SK-MEL-5 (cell line): Measurements from ENCODE around the gene EPN3. TPM values are rescaled to one million over a fixed set of nuclear protein-coding genes. Genes with fewer than 3 reads are reported as not detected.

ENCODE experiments used
- DNase-seq: peaks from one replicate; pipeline ENCODE4 v3.0.0-alpha.2; 2016; ENCODE audit warnings: low read depth, low spot score
- in situ Hi-C: cut with HindIII; loops from 2 replicates; pipeline ENCODE4 v1.10.0; 2016; ENCODE audit warnings: low sequenced_read_pairs, high pct_unique_total_duplicates, low pct_unique_long_range_greater_than_20kb
- total RNA-seq: library from RNA; depleted of rRNA; stranded (reverse); fragments of >200 nt; shearing (Covaris generic); gene quantifications from 2 replicates; pipeline ENCODE4 v1.2.3, GENCODE V29; 2014

Gene EPN3
- total RNA-seq, 1 experiment from 2014 or later = not detected

DNA sequence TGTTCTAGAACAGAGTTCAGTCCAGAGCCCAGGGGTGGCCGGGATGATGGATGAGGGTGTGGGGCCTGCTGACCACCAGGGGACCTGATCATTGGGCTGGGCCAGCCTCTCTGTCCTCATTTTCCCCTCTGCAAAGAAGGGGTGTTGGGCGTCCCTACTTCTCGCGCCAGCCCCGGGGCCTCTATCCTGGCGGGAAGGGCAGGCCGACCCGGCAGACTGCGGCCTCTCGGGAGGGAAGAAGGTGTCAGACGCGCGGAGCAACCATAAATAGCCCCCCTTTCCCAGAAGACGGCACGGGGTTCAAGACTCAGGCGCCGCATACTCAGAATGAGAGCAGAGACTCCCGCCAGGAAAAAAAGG is 26.0 kb downstream of the EPN3 start:
- in situ Hi-C loops = no loop called here
- DNase-seq = no peak

DNA sequence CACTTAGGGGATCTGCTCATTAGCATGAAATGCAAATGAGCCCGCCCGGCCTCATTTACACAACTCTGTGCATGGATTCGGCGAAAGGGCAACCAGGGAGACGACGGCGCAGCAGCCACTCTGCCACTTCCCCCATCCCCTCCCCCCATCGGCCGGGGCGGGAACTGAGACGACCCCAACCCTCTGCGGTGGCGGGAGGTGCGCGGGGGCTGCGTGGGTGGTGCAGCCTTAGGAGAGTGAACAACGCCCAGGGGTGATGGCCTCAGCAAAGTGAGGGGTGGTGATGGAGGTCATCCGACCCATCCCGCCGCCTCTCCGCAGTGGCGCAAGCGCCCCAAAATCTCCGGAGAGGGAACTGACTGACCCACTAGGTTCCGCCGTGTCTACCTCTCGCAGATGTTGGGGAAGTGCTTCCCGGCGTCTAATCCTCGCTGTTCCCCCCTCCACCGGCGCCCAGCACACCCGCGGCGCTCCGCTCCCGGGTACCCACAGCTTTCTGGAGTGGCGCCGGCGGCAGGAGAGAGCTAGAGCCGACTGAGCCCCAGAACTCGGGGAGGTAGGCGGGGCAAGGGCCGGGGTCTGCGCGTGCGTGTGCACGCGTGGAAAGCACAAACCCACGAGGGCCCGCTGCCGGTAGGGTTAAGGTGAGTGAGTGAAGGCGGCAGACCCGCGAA is 26.5 kb downstream of the EPN3 start:
- in situ Hi-C loops = no loop called here
- no peak for DNase-seq

DNA sequence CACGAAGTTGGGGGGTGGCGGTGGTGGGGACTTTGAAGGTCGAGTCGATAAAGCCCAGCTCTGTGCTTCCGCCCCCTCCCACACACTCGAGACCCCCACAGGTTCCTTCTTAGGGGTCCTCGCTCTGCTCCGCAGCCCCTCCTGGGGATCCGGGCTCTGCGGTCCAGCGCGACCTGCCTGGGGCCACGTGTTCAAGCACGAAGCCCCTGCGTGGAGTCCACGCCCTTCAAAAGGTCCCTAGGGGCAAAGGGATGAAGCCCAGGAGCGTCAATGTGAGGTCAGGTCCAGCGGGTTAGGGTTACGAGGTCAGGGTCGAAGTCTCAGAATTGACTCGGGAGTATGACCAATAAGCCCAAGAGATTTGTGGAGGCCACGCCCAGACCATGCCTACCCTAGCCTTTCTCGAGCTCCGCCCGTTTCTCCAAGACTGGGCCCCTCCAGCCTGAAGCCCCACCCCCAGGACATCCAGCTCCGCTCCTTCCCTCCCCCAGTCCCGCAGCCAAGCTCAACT is 27.2 kb downstream of the EPN3 start:
- peak; percentile 84 for DNase-seq
- in situ Hi-C loops = no loop called here

DNA sequence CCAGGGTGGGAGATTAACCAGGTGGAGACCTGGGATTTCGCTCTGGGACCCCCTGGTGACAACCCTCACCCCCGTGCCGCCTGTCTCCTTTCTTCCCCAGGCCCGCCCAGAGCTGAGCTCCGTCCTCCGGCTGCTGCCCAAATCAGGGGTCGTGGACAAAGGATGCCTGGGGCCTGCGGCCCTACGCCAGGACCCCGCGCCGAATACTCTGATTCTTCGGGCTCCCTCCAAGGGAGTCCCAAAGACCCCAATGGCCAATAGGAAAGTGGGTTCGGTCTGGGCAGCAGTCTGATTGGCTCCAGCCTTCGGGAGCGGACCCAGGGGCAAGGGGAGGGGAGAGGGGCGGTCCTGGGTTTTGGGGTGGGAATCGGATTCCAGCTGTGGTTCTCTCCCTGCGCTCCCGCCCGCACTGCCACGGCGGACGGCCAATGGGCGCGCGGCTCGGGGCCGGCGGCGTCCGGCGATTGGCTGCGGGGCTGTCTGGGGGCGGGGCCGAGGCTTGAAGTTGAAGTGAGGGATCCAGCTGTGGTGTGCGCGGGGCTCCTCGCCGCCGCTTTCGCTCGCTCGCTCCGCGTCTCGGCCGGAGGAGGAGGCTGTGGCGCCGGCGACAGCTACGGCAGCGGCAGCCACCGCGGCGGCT is 27.8 kb downstream of the EPN3 start, which contains the start of gene CACNA1G:
Gene CACNA1G, plus strand, starts transcription at position 531 of the 640 bp plus-strand sequence. CDS start 745 bp downstream, outside the sequence.
- DNase-seq = peak; percentile 85
- in situ Hi-C loops = no loop called here

DNA sequence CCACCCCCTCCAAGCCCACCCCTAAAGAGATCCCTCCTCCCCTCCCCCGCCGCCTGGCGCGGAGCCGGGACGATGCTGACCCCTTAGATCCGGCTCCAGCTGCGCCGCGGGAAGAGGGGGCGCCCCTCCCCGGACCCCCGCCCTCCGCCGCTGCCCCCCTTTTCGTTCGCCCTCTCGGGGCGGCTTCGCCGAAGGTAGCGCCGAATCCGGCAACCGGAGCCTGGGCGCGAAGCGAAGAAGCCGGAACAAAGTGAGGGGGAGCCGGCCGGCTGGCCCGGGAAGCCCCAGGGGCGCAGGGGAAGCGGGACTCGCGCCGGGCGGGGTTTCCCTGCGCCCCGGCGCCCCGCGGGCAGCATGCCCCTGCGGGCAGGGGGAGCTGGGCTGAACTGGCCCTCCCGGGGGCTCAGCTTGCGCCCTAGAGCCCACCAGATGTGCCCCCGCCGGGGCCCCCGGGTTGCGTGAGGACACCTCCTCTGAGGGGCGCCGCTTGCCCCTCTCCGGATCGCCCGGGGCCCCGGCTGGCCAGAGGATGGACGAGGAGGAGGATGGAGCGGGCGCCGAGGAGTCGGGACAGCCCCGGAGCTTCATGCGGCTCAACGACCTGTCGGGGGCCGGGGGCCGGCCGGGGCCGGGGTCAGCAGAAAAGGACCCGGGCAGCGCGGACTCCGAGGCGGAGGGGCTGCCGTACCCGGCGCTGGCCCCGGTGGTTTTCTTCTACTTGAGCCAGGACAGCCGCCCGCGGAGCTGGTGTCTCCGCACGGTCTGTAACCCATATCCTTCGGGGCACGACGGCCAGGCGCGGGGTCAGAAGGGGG is 28.6 kb downstream of the EPN3 start:
- no peak for DNase-seq
- in situ Hi-C loops = no loop called here

DNA sequence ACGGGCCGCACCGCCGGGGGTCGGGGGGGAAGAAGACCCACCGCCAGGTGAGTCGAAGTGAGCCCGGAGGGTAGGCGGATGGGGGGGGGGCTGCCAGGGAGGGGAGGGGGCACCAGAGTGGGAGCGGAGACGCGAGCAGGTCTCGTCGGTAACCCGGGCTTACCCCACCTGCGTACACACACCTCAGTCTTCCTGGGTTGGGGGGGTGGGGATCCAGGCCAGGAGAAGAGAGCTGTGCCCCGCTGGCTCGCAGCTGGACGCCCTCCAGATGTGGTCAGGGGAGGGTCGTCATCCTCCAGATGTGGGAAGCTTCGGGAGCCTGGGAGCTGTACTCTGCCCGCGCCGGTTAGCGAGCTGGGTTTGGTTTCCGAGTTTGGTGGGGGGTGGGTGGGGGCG is 29.2 kb downstream of the EPN3 start:
- in situ Hi-C loops = no loop called here
- no peak for DNase-seq

DNA sequence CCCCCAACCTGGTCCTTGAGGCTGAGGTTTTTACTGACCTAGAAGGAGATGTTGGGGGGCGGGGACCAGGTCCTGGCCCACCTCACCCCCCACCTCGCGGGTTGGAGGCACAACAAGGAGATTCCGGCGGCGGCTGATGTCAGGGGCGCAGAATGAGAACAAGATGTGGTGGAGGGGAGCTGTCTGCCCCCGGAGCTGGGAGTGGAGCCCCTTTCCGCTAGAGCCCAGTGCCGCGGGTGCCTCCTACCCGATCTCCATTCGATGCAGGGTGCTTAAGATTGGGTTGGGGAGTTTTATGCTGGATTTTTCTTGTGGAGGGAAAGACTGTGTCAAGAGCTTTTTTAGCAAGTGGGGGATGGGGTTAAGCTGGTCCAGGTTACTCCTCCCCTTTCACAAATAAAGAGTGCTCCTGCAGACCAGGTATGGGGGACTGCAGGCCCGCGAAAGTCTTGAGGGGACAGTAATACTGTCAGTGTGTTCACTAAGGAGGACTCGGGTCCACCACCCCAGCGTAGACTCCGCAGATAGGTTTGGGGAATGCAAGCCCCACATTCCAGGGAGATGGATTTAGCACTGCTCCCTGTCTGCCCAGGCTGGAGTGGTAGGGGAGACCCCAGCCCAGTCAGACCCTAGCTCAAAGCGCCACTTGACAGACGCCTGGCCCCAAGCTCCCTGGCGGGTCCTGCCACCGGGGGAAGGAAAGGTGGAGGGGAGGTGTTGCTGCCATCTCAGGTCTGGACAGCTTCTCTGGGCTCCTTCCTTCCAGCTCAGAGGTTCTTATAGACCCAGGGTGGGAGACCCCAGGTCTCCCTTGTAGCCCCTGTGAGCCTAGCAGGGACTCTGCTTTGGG is 29.9 kb downstream of the EPN3 start:
- DNase-seq = no peak
- in situ Hi-C loops = no loop called here

DNA sequence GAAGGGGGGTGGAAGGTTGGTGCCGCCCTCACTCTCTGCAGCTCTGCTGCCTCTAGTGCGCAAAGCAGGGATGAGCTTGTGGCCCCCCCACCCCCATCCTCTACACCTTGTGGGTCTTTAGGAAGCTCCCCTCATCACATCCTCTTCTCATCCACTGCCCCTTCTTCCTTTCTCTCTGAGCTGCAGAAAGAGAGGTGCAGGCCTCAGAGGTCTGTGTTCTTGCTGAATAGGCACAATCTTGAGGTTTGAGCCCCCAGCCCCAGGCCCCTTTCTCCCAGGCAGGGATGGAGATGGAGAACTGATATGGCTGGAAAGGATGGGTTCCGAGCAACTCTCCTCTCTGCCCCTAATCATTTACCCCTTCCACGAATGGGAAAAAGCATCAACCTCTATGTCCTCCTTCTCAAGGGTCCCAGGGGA is 30.6 kb downstream of the EPN3 start:
- in situ Hi-C loops = no loop called here
- no peak for DNase-seq

DNA sequence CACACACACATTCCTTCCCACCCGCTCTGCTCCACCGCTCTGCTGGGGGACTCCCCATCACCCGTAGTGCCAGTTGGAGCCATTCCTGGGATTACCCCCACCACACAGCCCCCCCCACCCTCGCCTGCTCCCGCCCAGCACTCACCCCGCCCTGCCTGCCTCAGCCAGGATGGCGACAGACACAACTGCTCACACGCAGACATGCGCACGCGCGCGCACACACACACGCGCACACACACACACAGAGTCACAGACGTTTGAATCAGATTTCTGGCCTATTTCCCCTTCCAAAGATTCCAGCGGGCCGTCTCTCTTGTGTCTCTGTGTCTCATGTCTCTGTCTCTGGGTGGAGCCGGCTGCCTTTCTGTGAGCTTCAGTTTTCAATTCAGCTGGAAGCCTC is 32.4 kb downstream of the EPN3 start:
- in situ Hi-C loops = no loop called here
- peak; percentile 30 for DNase-seq

DNA sequence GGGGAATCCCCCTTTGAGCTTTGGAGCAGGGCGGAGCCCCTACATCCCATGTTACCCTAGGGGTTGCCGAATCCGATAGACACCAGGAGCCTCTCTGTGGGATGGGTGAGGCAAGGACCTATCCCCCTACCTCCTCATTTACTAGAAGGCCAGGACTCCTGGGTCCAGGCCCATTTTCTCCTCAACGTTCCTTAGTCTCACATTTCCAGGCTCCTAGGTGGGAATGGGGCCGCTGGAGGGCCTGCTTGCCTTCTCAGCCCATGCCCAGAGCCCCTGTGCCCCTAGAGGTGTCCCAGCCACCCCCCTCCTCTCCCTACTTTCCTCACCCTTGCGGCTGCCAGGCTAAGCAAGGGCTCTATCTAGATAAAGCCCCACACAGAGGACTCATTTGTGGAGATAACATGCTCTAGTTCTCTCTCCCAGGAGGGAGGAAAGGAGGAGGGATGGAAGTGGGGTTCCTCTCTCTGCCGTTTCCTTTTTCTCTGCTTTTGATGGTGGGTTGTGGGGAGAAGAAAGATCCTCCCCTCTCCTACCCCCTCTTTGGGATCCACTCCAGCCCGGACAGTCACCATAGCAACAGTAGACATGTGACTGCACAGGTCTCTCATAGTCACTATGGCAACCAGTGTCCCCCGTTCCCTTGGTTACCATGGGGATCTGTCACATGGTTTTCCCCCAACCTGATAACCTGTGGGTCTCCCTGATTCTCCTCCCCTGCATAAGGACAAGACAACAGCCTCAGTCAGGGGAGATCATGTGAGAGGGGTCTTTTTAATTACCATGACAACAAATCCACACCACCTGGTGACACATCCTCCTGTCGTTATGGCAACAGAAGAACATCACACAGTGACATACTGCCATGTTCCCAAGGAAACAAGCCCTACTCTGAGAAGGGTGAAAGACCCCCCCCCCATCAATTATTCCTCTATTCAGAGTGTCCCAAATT is 33.1 kb downstream of the EPN3 start:
- no peak for DNase-seq
- in situ Hi-C loops = no loop called here

DNA sequence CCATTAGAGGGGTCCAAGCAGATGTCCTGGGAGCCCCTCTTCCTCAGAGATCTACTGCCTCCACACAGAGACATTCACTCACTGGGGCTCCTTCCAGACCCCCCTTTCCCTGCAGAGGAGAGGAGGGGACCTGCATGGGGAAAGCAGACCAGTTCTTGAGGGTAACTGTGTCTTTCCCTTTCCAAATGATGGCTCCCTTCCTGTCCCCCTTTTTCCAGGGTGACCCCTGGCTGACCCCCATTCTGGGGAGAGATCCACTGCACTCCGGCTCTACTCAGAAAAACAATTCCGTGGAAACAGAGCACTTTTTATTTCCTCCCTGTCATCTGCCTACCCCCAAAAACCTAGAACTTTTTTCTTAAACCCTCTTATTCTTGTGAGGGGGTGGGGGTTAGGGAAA is 34.4 kb downstream of the EPN3 start:
- no peak for DNase-seq
- in situ Hi-C loops = no loop called here

DNA sequence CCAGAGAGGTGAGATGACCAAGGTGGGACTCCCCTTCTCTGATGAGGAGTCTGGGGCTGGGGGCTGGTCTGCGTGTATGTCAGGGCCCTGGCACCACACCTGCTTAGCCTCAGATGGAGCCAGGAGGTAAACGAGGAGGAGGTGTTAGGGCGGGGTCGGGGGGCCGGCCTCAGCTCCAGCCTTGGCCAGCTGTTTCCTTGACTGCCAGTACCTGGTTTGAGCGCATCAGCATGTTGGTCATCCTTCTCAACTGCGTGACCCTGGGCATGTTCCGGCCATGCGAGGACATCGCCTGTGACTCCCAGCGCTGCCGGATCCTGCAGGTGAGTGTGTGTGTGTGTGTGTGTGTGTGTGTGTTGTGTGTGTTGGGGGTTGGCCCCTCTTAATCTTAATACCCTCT is 36.1 kb downstream of the EPN3 start:
- in situ Hi-C loops = no loop called here
- no peak for DNase-seq

DNA sequence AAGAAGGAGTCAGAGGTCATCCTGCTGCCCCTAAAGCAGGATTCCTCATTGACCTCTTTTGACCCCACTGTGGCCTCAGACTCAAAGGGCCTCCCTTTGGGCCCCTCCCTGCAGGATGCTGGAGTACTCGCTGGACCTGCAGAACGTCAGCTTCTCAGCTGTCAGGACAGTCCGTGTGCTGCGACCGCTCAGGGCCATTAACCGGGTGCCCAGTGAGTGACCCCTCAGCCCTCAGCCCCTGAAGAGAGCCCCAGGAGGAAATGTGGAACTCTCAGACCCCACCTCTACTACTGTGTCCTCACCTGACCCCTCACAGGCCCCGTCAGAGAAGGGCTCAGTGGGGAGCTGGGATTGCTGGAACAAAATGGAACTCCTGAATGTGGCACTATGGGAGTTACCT is 37.1 kb downstream of the EPN3 start:
- DNase-seq = no peak
- in situ Hi-C loops = no loop called here

DNA sequence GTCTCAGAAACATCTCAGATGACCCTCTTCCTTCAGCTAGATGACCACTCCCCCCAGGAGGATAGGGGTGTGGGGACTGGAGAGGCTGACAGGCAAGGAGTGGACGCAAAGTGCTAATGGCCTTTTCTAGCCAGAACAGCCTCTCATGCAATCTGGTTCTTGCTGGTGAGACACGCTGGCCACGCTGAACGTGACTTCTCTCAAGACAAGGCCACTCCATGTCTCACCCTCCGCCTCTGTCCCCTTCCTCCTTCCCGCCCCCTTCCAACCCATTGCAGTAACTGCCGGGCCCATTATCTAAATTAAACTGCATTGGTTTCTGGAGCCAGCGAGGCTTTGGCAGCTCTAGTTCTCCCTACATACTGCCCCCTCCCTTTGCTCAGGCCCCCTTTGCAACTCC is 37.5 kb downstream of the EPN3 start:
- DNase-seq = no peak
- in situ Hi-C loops = no loop called here

DNA sequence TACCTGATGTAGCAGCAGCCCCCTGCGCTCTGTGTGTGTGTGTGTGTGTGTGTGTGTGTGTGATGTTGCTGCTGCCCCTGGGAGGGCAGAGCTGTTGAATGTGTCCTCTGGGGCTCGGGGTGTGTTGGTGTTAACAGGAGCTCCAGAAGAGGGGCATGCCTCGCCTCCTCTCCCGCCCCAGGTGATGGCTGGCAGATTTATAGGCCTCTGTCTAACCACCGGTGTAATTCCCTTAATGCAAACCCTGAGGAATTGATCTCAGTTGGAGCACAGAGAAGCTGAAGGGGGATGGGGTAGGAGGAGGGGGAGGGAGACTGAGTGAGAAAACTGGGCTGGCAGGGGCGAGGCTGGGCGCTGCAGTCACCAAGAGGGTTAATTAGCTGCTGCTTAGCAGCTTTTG is 38.0 kb downstream of the EPN3 start:
- DNase-seq = no peak
- in situ Hi-C loops = no loop called here

DNA sequence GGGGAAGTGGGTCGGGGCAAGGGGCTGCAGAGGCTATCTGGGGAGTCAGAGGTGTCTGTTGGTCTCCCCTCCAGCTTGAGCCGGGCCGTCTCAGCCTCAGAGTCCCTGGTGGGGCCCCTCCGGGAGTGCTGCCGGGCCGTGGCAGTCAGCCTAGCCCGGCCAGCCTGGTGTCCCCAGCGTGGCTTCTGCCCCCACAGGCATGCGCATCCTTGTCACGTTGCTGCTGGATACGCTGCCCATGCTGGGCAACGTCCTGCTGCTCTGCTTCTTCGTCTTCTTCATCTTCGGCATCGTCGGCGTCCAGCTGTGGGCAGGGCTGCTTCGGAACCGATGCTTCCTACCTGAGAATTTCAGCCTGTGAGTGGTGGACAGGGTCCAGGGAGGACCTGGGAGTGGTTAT is 39.1 kb downstream of the EPN3 start:
- in situ Hi-C loops = no loop called here
- no peak for DNase-seq

DNA sequence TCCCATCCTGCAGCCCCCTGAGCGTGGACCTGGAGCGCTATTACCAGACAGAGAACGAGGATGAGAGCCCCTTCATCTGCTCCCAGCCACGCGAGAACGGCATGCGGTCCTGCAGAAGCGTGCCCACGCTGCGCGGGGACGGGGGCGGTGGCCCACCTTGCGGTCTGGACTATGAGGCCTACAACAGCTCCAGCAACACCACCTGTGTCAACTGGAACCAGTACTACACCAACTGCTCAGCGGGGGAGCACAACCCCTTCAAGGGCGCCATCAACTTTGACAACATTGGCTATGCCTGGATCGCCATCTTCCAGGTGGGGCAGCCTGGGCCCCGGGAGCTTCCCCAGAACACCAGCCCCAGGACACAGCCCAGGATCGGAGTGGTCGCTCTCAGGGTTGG is 40.0 kb downstream of the EPN3 start:
- in situ Hi-C loops = no loop called here
- no peak for DNase-seq
